ENCODE data around the gene C9orf153.
"Not testable (repeated sequence)": the region's sequence is repeated elsewhere in the genome, so short reads cannot be mapped to it uniquely, and the experiment has no call there.

C9orf153 gene

DNA sequence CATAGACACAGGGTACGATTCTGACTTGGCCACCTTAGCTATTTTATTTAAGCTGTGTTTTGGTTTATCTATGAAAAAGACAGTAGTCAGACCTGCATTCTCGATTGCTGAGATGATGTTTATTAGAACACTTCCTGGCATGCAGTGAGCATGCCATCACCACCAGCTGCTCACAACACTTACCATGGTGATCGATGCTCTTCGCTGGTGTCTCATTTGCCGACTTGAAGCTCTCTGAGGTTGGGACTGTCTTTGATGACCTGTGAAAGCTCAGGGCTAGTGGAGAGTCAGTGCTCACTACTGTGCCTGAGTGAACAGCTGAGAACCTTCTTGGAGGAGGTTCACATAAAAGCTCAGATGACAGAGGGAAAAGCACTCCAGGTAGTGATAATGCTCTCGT lies 4.4 kb upstream of the C9orf153 start:
- DNase-seq (ENCODE audit: low read depth, low spot score) = no peak

DNA sequence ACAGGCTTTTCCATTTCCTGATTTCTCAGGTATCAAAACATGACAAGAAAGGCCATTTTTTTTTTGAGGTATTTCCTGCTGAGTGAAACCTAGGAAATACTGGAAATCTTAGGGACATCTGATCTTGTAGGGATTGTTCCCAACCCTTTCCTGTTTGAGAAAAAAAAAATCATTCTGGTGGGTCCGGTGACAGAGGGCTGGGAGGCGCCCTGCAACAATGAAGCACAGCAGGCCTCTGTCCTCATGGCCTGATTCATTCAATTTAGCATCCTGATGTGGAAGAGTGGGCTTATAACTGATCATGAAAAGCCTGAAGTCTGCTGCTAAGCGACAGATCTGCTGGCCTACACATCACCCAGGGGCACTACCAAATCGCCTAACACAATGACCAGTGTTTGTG lies 3.0 kb upstream of the C9orf153 start:
- no peak for DNase-seq (ENCODE audit: low read depth, low spot score)

DNA sequence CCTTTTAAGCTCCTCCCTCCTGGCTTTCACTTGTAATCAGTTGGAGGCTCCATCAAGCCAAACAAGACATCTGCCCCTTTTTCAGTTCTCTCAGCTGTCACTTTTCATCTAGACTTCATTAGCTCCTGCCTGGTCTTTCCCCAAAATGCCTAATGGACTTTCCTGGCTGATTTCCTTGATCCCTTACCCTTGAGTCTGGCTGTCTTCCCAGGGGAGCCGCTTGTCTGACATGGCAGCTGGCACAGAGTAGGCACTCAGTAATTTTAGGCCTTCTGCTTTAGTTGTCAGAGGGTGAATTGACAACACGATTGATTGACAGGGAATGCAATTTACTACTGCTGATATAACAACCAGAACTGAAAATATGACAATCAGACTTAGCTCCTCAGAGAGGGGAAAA lies 2.1 kb downstream of the C9orf153 start:
- no peak for DNase-seq (ENCODE audit: low read depth, low spot score)

DNA sequence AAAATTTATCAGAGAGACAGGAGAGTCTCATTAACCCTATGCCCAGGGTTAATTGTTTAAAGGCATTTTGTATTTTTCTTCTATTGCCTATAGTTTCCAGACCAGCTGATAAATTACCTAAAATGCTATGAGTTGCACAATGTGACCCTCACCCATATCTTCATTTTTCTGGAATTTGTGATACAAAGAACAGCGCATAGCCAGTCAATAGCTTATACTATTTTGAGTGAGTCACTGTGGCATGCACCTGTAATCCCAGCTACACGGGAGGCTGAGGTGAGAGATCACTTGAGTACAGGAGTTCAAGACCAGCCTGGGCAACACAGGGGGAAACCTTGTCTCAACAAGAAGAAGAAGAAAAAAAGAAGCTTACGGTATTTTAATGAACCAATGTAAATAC lies 2.8 kb downstream of the C9orf153 start:
- DNase-seq (ENCODE audit: low read depth, low spot score) = no peak

DNA sequence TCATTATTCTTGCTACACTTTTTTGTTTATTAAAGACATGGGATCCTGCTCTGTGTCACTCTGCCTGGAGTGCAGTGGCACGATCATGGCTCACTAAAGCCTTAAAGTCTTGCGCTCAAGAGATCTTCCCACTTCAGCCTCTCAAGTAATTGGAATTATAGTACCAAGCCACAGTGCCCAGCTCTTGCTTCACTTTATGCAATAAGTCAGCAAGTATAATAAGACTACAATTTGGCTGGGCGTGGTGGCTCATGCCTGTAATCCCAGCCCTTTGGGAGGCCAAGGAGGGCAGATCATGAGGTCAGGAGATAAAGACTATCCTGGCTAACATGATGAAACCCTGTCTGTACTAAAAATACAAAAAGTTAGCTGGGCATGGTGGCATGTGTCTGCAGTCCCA lies 5.9 kb downstream of the C9orf153 start:
- DNase-seq (ENCODE audit: low read depth, low spot score) = no peak

DNA sequence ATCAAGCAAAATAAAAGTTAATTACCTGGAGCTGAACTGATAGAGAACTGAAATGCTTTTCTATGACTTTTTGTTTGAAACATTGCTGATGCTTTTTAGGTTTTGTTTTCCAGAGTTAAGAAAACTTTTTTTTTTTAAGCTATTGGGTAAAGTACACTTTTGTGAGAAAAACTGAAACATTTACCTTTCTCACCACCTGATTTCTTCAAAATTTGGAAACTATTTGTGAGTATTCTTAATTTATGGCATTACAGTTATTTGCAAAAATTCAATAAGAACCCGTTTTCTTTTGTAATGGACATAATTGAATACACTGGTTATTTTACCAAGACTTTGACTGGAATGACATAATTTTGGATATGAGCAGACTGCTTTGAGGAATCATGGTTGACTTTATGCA lies 6.6 kb downstream of the C9orf153 start:
- no peak for DNase-seq (ENCODE audit: low read depth, low spot score)

DNA sequence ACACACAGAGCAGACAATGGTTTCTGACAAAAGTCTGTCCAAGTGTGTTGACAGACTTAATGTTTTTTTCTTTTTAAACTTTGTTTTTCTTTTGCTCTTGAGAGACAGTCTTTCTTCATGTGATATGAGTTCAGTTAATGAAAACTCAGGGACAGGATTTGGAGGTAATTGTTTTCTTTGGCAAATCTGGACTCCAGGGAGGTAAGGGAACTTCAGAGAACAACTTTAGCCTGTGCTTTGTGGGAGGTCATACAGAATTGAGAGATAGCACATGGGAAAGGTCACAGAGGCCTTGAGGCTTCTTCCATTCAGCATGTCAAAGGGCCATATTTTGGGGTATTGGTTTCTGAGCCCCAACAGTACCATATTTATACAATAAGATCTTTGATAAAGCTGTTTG lies 9.3 kb downstream of the C9orf153 start:
- DNase-seq (ENCODE audit: low read depth, low spot score) = no peak

DNA sequence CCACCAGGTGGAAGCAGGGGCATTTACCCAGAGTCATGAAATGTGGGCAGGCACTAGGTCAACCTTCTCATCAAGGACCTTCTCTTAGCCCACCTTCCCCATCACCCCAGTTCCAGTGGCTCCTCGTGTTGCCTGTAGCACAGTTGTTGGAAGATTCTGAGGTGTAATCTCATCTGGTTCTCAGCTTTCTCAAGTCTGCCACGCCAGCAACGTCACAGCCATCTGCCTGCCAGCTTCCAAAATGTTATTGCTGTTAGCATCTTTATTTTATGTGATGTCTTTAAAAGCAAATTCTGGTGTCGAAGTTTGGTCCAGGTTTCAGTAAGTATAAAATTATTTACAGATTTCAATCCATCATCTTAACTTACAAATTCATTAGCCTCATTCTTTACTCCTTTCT lies 10.7 kb downstream of the C9orf153 start:
- DNase-seq (ENCODE audit: low read depth, low spot score) = no peak

DNA sequence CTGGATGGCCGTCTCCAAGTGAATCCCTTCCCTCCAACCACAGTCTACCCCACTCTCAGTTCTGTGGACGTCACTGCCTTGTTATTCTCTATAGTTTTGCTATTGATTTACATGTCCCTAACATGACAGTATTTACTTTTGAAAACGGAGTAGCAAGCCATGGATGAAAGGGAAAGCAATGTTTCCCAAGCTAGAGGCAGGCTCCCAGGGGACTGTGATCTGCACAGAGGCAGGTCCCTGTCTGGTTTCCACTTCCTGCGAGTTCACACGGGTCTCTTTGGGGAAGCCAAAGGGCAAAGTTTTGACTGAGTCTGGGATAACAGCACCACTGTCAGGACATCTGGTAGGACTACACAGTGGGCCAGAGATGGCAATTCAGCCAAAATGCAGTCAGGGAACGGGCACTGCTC lies 12.7 kb downstream of the C9orf153 start:
- DNase-seq (ENCODE audit: low read depth, low spot score) = no peak

DNA sequence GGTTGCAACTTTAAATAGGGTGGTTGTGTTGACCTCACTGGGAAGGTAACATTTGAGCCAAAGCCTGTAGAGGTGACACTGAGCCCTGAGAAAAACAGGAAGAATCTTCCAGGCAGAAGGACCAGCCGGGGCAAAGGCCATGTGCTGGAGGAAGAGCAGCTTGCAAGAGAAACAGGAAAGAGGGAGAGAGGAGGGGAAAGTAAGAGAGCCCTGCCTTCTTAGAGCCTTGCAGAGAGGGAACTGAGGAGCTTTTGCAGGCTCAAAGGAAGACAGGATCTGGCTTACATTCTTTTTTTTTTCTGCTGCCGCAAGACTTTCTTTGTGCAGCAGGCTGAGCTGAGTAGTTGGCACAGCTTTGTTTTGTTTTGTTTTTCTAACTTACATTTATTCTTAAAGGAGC lies 17.4 kb downstream of the C9orf153 start:
- no peak for DNase-seq (ENCODE audit: low read depth, low spot score)

DNA sequence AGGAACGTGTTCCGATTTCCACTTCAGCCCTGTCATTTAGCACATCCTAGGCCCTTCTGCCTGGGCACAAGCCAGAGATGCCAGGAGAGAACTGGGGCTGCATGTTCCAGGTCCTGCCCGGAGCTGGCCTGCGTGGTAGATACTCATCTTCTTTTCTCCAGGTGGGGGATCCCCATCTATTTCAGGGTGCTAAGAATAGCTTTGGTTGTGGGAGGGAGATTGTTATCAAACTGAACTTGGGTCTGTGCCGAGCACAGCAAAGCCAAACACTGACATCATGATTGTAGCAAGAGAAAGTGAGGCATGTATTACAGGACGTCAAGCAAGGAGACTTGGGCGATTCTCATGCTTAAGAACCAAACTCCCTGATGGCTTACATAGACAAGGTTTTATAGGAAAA lies 18.2 kb downstream of the C9orf153 start:
- no peak for DNase-seq (ENCODE audit: low read depth, low spot score)

DNA sequence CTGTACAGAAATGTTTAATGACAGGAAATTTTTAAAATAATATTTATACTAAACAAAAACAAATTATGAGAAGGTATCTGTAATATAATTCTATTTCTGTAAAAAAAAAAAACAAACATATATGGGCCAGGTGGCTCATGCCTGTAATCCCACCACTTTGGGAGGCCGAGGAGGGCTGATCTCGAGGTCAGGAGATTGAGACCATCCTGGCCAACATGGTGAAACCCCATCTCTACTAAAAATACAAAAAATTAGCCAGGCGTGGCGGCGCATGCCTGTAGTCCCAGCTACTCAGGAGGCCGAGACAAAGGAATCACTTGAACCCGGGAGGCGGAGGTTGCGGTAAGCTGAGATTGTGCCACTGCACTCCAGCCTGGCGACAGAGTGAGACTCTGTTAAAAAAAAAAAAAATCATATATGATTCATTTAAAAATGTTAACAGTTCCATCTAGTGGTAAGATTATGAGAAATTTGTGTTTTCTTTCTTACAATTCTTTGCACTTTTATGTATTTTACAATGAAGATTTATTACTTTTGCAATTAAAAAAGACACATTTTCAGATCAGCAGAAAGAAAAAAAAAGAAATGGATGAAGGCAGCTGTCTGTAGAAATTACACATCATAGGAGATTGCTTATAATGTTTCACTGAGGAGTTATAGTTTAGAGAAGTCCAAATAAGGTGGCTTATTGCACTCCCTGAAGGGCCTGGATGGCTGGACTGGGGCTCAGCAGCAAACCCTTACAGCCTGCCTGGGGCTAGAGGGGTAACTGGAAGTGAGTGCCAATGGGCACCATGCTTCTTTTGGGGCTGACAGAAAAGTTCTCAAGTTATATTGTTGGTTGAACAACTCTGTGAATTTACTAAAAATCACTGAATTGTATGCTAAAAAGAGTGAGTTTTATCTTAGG lies 20.3 kb downstream of the C9orf153 start:
- no peak for DNase-seq (ENCODE audit: low read depth, low spot score)

DNA sequence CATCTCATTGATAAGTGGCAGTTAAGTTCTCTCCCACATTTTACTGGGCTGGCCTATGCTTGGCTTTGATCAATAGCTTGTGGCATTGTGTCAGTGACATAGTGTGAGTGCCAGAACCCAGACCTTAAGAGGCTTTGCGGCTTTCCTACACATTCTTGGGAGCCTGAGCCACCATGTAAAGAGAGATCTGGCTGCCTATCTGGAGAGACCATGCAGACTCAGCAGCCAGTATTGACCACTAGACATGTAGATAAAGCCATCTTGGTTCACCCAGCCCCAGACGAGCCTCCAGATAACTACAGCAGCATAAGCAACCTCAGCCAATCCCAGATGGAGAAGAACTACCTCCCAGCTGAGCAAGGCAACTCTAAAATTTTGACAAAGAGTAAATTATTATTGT lies 28.6 kb downstream of the C9orf153 start:
- no peak for DNase-seq (ENCODE audit: low read depth, low spot score)

DNA sequence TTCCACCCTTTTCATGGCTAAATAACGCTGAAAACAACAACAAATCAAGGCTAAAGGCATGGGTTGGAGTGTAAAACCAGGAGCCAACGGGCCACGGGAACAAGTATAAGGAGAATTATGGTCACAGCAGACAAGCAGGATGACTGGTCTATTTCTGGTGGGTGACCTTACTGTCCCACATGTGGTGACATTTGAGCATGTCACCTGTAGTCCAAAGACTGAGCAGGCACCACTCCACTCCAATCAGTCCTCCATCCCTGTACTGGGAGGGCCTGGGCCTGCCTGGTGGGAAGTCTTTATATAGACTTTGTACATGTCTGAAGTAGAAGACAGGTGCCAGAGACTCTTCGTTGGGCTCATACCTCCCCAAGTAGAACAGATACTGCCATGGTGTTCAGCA lies 36.8 kb downstream of the C9orf153 start:
- DNase-seq (ENCODE audit: low read depth, low spot score) = no peak

DNA sequence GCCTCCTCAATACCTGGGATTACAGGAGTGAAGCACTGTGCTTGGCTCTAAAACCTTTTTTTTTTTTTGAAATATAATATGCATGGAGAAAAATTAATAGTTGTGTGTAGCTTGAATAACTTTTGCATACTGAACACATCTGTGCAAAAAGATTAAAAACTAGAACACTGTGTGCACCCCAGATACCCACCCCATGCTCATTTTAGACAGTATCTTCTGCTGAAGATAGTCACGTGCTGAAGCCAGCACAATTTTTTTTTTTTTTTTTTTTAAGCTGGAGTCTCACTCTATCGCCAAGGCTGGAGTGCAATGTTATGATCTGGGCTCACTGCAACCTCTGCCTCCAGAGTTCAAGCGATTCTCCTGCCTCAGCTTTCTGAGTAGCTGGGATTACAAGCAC lies 39.9 kb downstream of the C9orf153 start:
- no peak for DNase-seq (ENCODE audit: low read depth, low spot score)

DNA sequence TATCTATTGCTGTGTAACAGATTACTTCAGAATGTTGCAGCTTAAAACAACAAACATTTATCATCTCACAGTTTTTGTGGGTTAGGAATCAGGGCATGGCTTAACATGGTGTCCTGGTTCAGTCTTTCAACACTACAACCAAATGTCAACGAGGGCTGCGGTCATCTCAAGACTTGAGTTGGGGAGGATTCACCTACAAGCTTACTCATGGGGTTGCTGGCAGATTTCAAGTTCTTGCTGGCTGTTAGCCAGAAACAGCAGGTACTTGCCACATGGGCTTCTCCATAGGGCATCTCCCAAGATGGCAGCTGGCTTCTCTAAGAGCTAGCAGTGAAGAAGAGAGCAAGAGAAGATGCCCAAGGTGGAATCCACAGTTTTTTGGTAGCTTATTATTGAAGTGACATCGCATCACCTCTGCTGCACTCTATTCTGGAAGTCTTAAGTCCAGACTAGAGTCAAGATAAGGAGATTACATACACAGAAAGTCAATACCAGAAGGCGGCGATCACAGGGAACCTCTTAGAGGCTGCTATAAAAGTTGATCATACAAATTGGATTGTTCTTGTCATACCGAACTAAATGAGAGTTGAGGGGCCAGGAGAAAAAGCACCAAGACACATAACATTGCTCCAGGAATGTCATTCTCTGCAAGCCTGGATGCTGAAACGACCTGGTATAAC lies 42.2 kb downstream of the C9orf153 start:
- DNase-seq (ENCODE audit: low read depth, low spot score) = no peak

DNA sequence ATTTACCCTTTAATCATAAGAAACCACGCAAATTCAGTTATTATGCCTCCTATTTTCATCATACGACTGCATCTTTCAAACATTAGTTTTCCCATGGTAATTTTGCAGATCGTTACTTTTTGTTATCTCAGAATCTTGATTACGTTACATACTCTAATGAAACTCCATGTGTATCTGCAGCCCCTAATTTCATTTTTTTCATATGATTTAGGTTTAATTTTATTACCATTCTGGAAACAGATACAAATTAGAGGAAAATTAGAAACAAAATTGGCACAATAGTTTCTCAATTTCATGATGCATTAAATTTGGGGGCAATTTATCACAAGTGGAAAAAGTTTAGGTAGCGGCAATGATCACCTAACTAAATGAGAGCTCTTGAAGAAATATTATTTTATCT lies 52.3 kb downstream of the C9orf153 start:
- no peak for DNase-seq (ENCODE audit: low read depth, low spot score)

DNA sequence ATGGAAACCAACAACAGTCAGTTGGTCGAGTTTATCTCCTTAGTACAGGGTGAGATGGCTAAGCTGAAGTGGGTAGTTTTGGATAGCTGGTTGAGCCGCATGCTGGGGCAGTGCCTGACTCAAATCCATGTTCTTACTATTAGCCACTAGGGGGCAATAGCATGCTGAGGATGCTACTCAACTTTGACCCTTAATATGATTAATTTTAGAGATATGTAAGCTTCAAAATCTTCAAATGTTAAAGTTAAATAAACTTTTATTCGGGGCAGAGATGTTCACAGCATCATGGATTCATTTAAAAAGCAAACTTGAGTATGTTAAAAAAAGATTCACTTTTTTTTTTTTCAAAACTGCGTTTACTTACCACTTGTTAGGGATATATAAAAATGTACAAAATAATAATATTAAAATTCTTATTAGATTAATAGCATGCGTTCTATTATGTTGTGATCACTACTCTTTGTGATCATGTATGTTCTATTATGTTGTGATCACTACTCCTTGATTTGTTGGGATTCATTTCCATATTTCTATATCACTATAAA lies 57.0 kb downstream of the C9orf153 start:
- peak; percentile 1 for DNase-seq (ENCODE audit: low read depth, low spot score)

DNA sequence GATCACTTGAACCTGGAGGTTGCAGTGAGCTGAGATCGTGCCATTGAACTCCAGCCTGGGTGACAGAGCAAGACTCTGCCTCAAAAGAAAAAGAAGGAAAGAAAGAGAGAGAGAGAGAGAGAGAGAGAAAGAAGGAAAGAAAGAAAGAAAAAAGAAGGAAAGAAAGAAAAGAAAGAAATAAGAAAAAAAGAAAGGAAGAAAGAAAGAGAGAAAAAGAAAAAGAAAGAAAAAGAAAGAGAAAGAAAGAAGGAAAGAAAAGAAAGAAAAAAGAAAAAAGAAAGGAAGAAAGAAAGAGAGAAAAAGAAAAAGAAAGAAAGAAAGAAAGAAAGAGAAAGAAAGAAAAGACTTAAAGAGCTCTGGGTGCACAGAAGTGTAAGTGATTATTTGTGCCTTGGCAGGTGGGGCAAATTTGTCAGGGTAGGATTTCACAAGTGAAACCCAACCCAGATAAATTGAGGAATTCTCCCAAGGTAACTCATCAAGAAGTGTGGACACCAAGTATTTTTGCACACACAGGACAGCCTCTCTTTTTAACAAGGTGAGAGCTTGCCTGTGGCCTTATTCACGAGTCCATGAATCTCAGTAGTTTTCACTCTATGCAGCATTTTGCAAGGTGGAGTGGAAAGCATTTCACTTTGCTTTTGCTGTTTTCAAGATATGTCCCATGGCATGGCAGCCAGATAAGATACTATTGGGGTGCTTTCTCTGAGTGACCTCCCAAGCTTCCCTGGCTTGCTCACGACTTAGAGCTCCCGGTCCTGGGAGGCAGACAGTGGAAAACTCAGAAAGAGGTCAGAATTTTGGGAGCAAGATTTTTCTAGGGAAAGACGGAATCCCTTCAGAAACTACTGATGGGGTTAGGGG lies 57.8 kb downstream of the C9orf153 start:
- DNase-seq (ENCODE audit: low read depth, low spot score) = no peak

DNA sequence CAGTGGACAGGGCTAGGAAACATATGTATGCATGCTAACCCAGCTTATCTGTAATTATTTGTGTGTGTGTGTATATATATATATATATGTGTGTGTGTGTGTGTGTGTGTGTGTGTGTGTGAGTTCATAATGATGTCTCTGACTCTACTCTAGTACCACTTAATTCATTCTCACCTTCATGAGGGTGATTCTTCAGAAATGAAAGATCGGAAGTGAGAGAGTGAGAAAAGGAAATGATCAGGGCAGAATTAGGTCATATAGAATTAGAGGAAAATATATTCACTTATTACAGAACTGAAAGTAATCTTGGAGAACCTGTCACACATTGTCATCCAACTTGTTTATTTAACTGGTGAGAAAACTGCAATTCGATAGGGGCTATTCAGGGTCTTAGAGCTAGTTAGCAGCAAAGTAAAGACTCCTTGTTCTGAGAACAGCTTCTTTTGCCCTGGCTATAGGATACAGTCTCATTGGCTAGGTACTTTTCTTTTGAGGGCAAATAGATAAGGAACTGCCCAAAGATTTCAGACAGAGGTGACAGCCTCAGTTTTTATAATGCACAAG lies 58.8 kb downstream of the C9orf153 start:
- DNase-seq (ENCODE audit: low read depth, low spot score) = no peak

DNA sequence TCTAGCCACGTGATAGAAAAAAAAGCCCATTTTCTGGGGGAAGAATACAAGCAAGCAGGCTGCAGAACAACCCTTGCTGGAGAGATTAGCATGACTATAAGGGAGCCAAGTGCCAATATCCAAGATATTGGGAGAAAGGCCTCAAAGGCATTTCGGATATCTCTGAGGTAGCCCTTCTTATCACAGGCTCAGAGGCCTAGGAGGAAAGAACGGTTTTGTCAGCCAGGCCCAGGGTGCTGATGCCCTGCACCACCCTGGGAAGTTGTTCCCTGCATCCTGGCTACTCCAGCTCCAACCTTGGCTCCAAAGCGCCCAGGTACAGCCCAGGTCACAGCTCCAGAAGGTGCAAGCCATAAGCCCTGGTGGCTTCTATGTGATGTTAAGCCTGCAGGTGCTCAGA lies 66.4 kb downstream of the C9orf153 start:
- DNase-seq (ENCODE audit: low read depth, low spot score) = no peak

DNA sequence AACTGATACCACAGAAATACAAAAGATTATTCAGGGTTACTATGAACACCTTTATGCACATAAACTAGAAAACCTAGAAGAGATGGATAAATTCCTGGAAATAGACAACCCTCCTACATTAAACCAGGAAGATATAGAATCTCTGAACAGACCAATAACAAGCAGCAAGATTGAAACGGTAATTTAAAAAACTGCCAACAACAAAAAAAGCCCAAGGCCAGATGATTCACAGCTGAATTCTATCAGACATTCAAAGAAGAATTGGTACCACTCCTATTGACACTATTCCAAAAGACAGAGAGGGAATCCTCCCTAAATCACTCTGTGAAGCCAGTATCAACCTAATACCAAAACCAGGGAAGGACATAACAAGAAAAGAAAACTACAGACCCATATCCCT lies 68.8 kb downstream of the C9orf153 start:
- not testable (repeated sequence) for DNase-seq (ENCODE audit: low read depth, low spot score)
